IPS DF 4.7 (cell line): Measurements from ENCODE around the gene YWHAB.
"Not testable (repeated sequence)": the region's sequence is repeated elsewhere in the genome, so short reads cannot be mapped to it uniquely, and the experiment has no call there.

Source experiments
- DNase-seq: peaks from one replicate; pipeline ENCODE4 v3.0.0-alpha.2; 2013; ENCODE audit warnings: low spot score; ENCODE audit errors: extremely low read depth

The YWHAB gene

GRCh38 chr20:44885392-44886265 lies at the start of gene YWHAB:
Gene YWHAB, plus strand, starts transcription at chr20:44885705. Its CDS starts 15,829 bp downstream, at chr20:44901534.
- DNase-seq: peak; percentile 71

- DNase-seq: no peak
These were observed 48.8 kb upstream of the YWHAB start for GRCh38 chr20:44836601-44837120.

GRCh38 chr20:44837946-44838345 lies 47.6 kb upstream of the YWHAB start:
- no peak for DNase-seq

- no peak for DNase-seq
These were observed 47.0 kb upstream of the YWHAB start for GRCh38 chr20:44838521-44838920.

- no peak for DNase-seq
These were observed 46.0 kb upstream of the YWHAB start for GRCh38 chr20:44839481-44839880.

- DNase-seq: no peak
These were observed 44.7 kb upstream of the YWHAB start for GRCh38 chr20:44840826-44841225.

- DNase-seq: no peak
These were observed 43.5 kb upstream of the YWHAB start for GRCh38 chr20:44841955-44842354.

- no peak for DNase-seq
These were observed 41.6 kb upstream of the YWHAB start for GRCh38 chr20:44843876-44844275.

- DNase-seq: no peak
These were observed 37.1 kb upstream of the YWHAB start for GRCh38 chr20:44848254-44849015.

GRCh38 chr20:44849703-44850102 lies 35.8 kb upstream of the YWHAB start:
- no peak for DNase-seq

GRCh38 chr20:44850272-44850671 lies 35.2 kb upstream of the YWHAB start:
- no peak for DNase-seq

GRCh38 chr20:44850837-44851236 lies 34.7 kb upstream of the YWHAB start:
- no peak for DNase-seq

- DNase-seq: no peak
These were observed 34.0 kb upstream of the YWHAB start for GRCh38 chr20:44851545-44851944.

- DNase-seq: no peak
These were observed 29.1 kb upstream of the YWHAB start for GRCh38 chr20:44856442-44856841.

- DNase-seq: no peak
These were observed 28.6 kb upstream of the YWHAB start for GRCh38 chr20:44856856-44857448.

GRCh38 chr20:44858606-44859360 lies 26.7 kb upstream of the YWHAB start:
- DNase-seq: no peak

- DNase-seq: no peak
These were observed 23.9 kb upstream of the YWHAB start for GRCh38 chr20:44861531-44862006.

- DNase-seq: no peak
These were observed 23.2 kb upstream of the YWHAB start for GRCh38 chr20:44862286-44862685.

GRCh38 chr20:44863365-44864084 lies 22.0 kb upstream of the YWHAB start:
- DNase-seq: not testable (repeated sequence)

- DNase-seq: not testable (repeated sequence)
These were observed 21.0 kb upstream of the YWHAB start for GRCh38 chr20:44864493-44864892.
